Neutrophil (primary cell): Measurements from ENCODE around the gene BRIP1.

Source experiments
- H3K27ac ChIP-seq: fragments of 200-600 bp; sonication (generic); 2 replicates; pipeline ENCODE4 v1.5.1; 2016; ENCODE audit warnings: mild to moderate bottlenecking, moderate library complexity
- H3K27me3 ChIP-seq: fragments of 200-600 bp; sonication (generic); 2 replicates; pipeline ENCODE4 v1.6.0; 2016; ENCODE audit warnings: mild to moderate bottlenecking
- H3K36me3 ChIP-seq: fragments of 200-600 bp; sonication (generic); 2 replicates; pipeline ENCODE4 v1.5.1; 2017
- H3K4me1 ChIP-seq, 2 experiments: fragments of 200-600 bp in 1 of 2; sonication (generic) in 1 of 2; 1 replicate in 1 of 2; 2 replicates in 1 of 2; pipeline versions ENCODE4 v1.5.1 to v1.6.1; 2013 to 2016; ENCODE audit warnings: low read depth in 1 of 2, low read length in 1 of 2, mild to moderate bottlenecking in 1 of 2, moderate library complexity in 1 of 2; ENCODE audit not compliant: control insufficient read depth in 1 of 2, insufficient read depth in 1 of 2
- H3K4me3 ChIP-seq, 2 experiments: fragments of 200-600 bp in 1 of 2; sonication (generic) in 1 of 2; 1 replicate in 1 of 2; 2 replicates in 1 of 2; pipeline ENCODE4 v1.5.1; 2013 to 2016; ENCODE audit warnings: low read depth in 1 of 2, low read length in 1 of 2, mild to moderate bottlenecking in 1 of 2, moderate library complexity in 1 of 2
- H3K9me3 ChIP-seq: fragments of 200-600 bp; sonication (generic); 2 replicates; pipeline ENCODE4 v1.5.1; 2016
- TF ChIP-seq, protein P1 (sequence below): fragments of 200-600 bp; sonication (generic); IDR thresholded peaks from 2 replicates; pipeline ENCODE4 v1.5.1; 2016; ENCODE audit warnings: antibody characterized with exemption

BRIP1 gene

DNA sequence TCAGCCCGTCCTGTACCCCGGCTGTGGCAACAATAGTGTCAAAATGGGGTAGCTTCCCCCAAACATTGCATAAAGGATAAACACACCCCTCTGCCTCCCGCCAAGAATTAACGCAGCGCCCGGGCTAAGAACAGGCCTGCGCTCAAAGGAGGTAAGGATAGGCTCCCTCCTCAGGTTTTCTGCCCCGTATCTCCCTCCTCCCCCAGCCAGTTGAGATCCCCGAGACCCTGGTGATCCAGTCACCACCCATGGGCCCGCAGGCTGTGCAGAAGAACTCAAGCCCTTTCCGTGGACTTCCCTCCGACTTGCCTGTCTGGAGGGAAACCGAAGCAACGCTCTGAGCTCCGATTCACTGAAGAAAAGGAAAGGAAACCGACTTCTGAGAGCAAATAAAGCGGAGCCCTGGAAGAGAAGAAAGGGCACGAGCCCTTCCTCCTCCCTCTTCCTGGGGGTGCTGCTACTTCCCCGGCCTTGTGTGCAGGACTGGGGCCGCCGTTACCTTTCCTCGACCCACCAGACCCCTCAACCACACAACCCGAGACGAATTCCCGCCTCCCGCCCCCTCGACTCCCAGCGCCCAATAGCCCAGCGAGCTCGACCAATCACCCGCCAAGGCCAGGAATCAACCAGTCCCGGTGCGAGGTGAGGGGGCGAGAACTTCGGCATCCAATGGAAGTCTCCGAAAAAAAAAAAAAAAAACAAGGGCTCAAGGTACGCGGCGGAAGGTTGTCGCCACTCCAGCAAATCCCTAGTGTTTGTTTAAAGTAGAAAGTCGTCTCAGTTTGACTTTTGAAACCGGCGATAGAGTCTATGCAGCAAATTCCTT is at the start of gene BRIP1:
BRIP1 (minus strand) TSS at position 554 of the 826 bp plus-strand sequence. CDS start 1,989 bp downstream, outside the sequence.
- H3K27ac ChIP-seq, result peak within 1 kb of the TSS; percentile 75
- peak within 1 kb of the TSS; percentile 66 to 73 for H3K4me3 ChIP-seq
- H3K27me3 ChIP-seq, result no peaks in the 10 kb centered on the region
- H3K4me1 ChIP-seq, result peaks cover 20 to 21% of the 10 kb centered on the region in 2 experiments
- TF ChIP-seq, protein P1, sequence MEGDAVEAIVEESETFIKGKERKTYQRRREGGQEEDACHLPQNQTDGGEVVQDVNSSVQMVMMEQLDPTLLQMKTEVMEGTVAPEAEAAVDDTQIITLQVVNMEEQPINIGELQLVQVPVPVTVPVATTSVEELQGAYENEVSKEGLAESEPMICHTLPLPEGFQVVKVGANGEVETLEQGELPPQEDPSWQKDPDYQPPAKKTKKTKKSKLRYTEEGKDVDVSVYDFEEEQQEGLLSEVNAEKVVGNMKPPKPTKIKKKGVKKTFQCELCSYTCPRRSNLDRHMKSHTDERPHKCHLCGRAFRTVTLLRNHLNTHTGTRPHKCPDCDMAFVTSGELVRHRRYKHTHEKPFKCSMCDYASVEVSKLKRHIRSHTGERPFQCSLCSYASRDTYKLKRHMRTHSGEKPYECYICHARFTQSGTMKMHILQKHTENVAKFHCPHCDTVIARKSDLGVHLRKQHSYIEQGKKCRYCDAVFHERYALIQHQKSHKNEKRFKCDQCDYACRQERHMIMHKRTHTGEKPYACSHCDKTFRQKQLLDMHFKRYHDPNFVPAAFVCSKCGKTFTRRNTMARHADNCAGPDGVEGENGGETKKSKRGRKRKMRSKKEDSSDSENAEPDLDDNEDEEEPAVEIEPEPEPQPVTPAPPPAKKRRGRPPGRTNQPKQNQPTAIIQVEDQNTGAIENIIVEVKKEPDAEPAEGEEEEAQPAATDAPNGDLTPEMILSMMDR, result no peak
- H3K9me3 ChIP-seq, result no peaks in the 10 kb centered on the region
- no peaks in the 10 kb centered on the region for H3K36me3 ChIP-seq

DNA sequence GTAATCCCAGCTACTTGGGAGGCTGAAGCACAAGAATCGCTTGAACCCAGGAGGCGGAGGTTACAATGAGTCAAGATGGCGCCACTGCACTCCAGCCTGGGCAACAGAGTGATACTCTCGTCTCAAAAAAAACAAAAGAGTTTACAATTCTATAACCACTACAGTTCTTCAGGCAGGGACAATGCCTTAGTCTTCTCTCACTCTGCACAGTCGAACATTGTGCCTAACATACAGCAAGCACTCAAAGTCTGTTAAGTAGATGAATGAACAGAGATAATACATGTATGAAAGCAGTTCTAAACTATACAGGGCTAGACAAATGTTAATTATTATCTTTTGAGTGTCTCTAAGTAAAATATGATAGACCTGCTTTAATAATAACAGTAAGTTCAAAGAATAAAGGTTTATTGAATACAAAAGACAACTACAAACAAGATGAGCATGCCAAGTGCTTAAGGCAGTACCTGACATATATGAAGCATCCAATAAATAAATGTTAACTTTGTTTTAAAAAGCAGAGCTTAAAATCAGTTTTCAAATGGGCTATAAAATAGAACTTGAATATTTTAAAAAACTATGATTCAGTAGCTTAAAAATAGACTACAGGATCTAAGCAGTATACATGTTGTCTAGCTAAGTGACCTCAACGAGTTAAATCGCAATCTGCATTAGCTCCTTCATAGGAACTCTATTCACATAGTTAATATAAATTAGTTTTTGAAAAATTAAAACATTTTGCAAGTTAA is 45.1 kb upstream of the BRIP1 start:
- Histone ChIP-seq H3K27me3 (no peaks in the 10 kb centered on the region), H3K27ac (no peak overlapping the region), H3K36me3 (peaks cover 60% of the 10 kb centered on the region), H3K4me3 (no peak overlapping the region), H3K4me1 (no peaks in the 10 kb centered on the region), H3K9me3 (no peaks in the 10 kb centered on the region)
- TF ChIP-seq, protein P1, result no peak

DNA sequence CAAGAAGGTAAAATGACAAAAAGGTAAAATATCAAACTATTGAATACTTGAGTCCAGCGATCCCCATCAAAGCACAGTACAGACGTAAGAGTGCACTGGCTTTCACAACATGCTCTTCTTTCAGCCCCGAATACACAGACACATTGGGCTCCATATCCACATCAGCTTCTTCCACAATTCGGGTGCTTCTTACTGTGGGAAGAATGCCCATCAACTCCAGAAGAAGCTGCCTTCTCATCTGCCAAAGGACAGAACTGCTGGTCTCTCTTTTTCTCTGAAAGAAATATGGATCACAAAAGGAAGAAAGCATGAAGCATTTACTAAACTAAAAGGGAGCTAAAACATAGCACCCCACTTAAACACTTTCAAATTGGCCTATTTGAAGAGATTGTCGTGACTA is 44.0 kb upstream of the BRIP1 start:
- peaks cover 65% of the 10 kb centered on the region for H3K36me3 ChIP-seq
- no peak overlapping the region for H3K27ac ChIP-seq
- H3K27me3 ChIP-seq, result no peaks in the 10 kb centered on the region
- H3K4me3 ChIP-seq, result no peak overlapping the region
- TF ChIP-seq, protein P1, result no peak
- no peaks in the 10 kb centered on the region for H3K4me1 ChIP-seq
- H3K9me3 ChIP-seq, result no peaks in the 10 kb centered on the region

DNA sequence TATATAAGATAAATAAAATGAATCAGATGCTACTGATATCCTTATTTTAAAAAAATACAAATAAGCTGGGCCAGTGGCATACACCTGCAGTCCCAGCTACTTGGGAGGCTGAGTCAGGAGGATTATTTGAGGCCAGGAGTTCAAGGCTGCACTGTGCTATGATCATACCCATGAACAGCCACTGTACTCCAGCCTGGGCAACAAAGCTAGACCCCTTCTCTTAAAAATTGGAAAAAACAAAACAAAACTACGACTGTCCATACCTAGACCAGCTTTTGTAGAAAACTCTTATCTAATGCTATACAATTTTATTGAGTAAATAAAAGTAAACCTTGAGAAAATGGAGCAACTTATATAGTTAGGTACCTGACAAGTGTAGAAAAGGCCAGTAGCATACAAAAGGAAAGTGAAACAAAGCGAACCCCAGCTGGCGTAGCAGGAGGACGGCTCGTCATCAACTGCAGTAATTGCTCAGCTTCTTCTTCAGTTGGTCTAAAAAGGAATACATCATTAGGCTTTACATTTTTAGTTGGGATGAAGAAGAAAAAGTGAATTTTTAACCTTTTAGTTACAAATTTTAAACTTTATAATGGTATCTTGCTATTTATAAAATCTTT is 40.9 kb upstream of the BRIP1 start:
- no peaks in the 10 kb centered on the region for H3K9me3 ChIP-seq
- TF ChIP-seq, protein P1, result no peak
- no peaks in the 10 kb centered on the region for H3K27me3 ChIP-seq
- no peak overlapping the region for H3K4me3 ChIP-seq
- H3K27ac ChIP-seq, result no peak overlapping the region
- H3K36me3 ChIP-seq, result peaks cover 60% of the 10 kb centered on the region
- no peaks in the 10 kb centered on the region for H3K4me1 ChIP-seq

DNA sequence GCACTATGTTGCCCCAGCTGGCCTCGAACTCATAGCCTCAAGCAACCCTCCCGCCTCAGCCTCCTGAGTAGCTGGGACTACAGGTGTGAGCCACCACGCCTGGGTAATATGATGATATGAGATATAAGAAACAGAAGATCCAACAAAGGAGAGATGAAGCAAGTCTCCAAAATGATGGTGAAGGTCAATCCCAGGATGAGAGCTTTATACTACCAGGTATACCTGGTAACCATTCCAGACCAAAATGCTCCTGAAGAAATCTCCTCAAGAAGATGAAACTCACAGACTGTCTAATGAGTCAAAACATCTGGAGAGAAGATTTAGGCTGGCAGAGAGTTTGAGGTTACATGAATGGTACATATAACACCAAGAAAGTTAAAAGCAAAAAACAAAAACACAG is 39.9 kb upstream of the BRIP1 start:
- H3K4me3 ChIP-seq, result no peak overlapping the region
- no peak overlapping the region for H3K27ac ChIP-seq
- H3K27me3 ChIP-seq, result no peaks in the 10 kb centered on the region
- H3K36me3 ChIP-seq, result peaks cover 63% of the 10 kb centered on the region
- TF ChIP-seq, protein P1, result no peak
- H3K4me1 ChIP-seq, result no peaks in the 10 kb centered on the region
- no peaks in the 10 kb centered on the region for H3K9me3 ChIP-seq
